Spleen (tissue), 7 donors: ENCODE results near the gene VASN.
"Not testable (repeated sequence)": the region's sequence is repeated elsewhere in the genome, so short reads cannot be mapped to it uniquely, and the experiment has no call there.

ENCODE experiments used
- CTCF ChIP-seq, 11 experiments: fragments of 200-600 bp in 7 of 11; fragments of 450-650 bp in 4 of 11; sonication (generic) in 4 of 11; IDR thresholded peaks in 8 of 11; conservative IDR thresholded peaks in 3 of 11; 1 replicate in 7 of 11; 2 replicates in 4 of 11; pipeline versions ENCODE4 v1.4.0 to v1.8.0; 2016 to 2021; ENCODE audit warnings: antibody characterized with exemption in 11 of 11, inconsistent platforms in 4 of 11, mild to moderate bottlenecking in 1 of 11
- POLR2A ChIP-seq, 3 donors: fragments of 450-650 bp; IDR thresholded peaks; one replicate each; pipeline ENCODE4 v1.5.1; 2017; ENCODE audit warnings: antibody characterized with exemption in 3 of 3, mild to moderate bottlenecking in 1 of 3
- POLR2AphosphoS5 ChIP-seq, 3 donors: sonication (generic); formaldehyde crosslinking; IDR thresholded peaks; one replicate each; pipeline ENCODE4 v1.5.1; 2017; ENCODE audit warnings: antibody characterized with exemption in 3 of 3
- donor health status: DM: no; HTN: no; CAD: no; lungs with moderate emphysema.
- donor health status: DM: no; HTN: no; CAD: no.
- donor health status: DM: no; HTN: no; CAD: no.

- TF ChIP-seq POLR2AphosphoS5 (IDR thresholded peaks at IDR 0.05); POLR2A (IDR thresholded peaks at IDR 0.05); CTCF (IDR thresholded peaks at IDR 0.05 in 8 of 11, conservative IDR thresholded peaks at IDR 0.05 in 3 of 11): not testable (repeated sequence)
Observed at GRCh38 chr16:4344300-4344982, 27.2 kb upstream of the VASN start.
